C4-2B (cell line): ENCODE data around the gene TRH.

ENCODE experiments used
- H3K27ac ChIP-seq: fragments of 450-650 bp; 2 replicates; pipeline ENCODE4 v1.5.1; 2017
- CTCF ChIP-seq: fragments of 450-650 bp; conservative IDR thresholded peaks from 2 replicates; pipeline ENCODE4 v1.5.1; 2017; ENCODE audit warnings: mild to moderate bottlenecking
- ZFX ChIP-seq: fragments of 450-650 bp; IDR thresholded peaks from 2 replicates; pipeline ENCODE4 v1.6.1; 2017

TRH gene

DNA sequence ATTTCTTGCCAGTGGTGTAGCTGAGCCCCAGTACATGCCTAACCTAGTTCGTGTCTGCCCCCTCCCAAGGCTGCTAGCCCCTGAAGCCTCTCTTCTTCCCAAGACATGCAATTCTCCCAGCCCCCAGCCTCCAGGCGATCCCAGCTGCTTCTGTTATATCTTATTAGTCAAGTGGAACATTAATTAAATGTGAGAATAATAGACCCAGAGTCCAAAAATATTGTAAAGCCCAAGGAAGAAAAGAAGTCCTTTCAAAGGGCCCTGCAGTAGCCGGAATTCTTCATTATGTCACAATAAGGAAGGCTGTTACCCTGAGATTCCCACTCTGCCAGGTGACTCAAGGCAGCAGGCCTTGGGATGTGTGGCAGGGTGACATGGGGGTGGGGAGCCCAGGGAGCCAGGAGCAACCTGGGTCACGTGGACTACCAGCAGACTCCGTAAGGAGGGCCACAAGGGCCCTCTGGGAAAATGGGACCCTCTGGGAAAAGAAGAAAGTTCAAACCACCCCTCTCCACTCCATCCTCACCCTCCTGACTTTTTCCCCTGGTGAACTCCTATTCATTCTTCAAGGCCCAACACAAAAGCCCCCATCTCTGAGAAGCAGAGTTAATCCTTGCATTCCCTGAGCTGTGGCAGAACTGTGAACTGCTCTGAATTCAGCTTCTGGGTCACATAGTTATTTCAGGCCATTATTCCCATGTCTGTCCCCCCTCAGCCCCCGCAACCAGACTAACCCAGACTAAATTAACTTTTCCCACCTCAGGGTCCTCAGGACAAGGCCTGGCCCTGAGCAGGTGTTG lies 21.8 kb upstream of the TRH start:
- no peak for TF ChIP-seq ZFX
- TF ChIP-seq CTCF = no peak
- H3K27ac ChIP-seq = no peak overlapping the region

DNA sequence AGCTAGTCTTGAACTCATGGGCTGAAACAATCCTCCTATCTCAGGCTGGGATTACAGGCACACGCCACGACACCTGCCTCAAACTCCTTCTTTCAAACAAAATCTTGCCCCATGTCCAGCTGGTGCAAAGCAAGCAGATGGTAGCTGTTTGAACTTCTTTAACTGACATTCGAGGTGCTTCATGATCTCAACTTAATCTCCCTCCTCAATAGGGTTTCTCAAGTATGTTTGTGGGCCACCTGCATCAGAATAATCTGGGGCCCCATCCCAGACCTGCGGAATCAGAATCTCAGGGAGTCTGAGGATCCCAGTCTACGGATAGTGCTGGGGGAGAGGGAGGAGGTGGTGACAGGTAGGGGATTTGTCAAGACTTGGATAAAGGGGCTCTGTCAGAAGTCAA lies 20.9 kb upstream of the TRH start:
- H3K27ac ChIP-seq = no peak overlapping the region
- TF ChIP-seq CTCF (no peak), ZFX (no peak)

GRCh38 chr3:129954514-129954913 lies 20.0 kb upstream of the TRH start:
- TF ChIP-seq CTCF (no peak), ZFX (no peak)
- H3K27ac ChIP-seq = no peak overlapping the region

GRCh38 chr3:129956936-129957335 lies 17.6 kb upstream of the TRH start:
- no peak for TF ChIP-seq ZFX
- TF ChIP-seq CTCF = no peak
- H3K27ac ChIP-seq = no peak overlapping the region

- no peak for TF ChIP-seq CTCF
- no peak for TF ChIP-seq ZFX
Observed at GRCh38 chr3:129958755-129959154, 15.8 kb upstream of the TRH start.

DNA sequence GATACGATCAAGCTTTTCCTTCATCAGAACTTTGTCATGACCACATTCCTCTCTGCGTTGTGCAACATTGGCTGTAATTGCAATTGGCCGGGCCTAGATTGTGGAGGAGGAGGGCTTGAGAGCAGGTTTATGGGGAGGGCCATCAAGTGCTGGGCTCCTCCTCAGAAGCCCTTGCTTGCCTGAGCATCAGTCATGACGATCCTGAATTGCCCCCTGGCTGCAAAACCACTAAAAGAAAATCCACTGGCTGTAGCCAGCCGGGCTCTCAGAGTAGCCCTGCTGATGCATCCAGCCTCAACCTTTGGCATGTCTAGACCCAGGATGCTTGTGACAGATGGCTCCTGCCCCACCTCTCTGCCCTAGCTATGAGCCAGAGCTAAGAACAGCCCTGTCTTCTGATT lies 13.4 kb upstream of the TRH start:
- no peak overlapping the region for H3K27ac ChIP-seq
- TF ChIP-seq CTCF (no peak), ZFX (no peak)

More at GRCh38 chr3:129958755-129959154, 15.8 kb upstream of the TRH start:
- no peak overlapping the region for H3K27ac ChIP-seq

DNA sequence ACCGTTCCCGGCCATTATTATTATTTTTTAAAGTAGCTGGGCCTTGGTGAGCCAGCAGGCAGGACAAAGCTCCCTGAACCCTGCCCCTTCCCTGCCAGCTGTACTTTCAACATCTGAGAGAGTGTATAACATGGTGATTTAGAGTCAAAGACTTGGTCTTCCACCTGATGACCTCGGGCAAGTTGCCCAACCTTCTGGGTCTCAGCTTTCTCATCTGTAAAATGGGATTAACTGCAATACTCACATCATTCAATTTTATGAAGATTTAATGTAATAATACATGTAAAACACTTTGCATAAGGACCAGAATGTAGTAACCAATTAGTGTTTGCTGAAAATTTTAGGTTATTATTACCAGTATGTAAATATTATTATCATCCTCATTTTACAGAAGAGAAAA lies 11.9 kb upstream of the TRH start:
- TF ChIP-seq ZFX (no peak), CTCF (no peak)
- H3K27ac ChIP-seq = no peak overlapping the region
